Glomerular visceral epithelial cell (primary cell): ENCODE data around the gene ZMYND15.
"Not testable (repeated sequence)": the region's sequence is repeated elsewhere in the genome, so short reads cannot be mapped to it uniquely, and the experiment has no call there.

Source experiments
- DNase-seq: peaks from one replicate; pipeline ENCODE4 v3.0.0-alpha.2; 2016; ENCODE audit errors: extremely low spot score

The ZMYND15 gene

GRCh38 chr17:4739122-4740024 is at the start of gene ZMYND15, which contains the start of gene CXCL16:
TSS of gene ZMYND15 (plus strand) at chr17:4739833. CDS start at chr17:4740549, 716 bp downstream.
TSS of gene CXCL16 (minus strand) at chr17:4739928. CDS start at chr17:4739339, 589 bp downstream.
- DNase-seq, result peak; percentile 44

- not testable (repeated sequence) for DNase-seq
These were observed 49.8 kb upstream of the ZMYND15 start for GRCh38 chr17:4689872-4690271.

GRCh38 chr17:4690745-4691144 is 48.9 kb upstream of the ZMYND15 start:
- no peak for DNase-seq

GRCh38 chr17:4691686-4692085 is 47.9 kb upstream of the ZMYND15 start:
- DNase-seq, result no peak

GRCh38 chr17:4693416-4693815 is 46.2 kb upstream of the ZMYND15 start:
- DNase-seq, result no peak

- no peak for DNase-seq
These were observed 43.2 kb upstream of the ZMYND15 start for GRCh38 chr17:4696437-4696805.

GRCh38 chr17:4699401-4700056 is 40.1 kb upstream of the ZMYND15 start:
- DNase-seq, result not testable (repeated sequence)

- no peak for DNase-seq
These were observed 38.5 kb upstream of the ZMYND15 start for GRCh38 chr17:4701116-4701515.

GRCh38 chr17:4703330-4703691 is 36.3 kb upstream of the ZMYND15 start:
- no peak for DNase-seq

- not testable (repeated sequence) for DNase-seq
These were observed 35.1 kb upstream of the ZMYND15 start for GRCh38 chr17:4704574-4704907.

- no peak for DNase-seq
These were observed 34.6 kb upstream of the ZMYND15 start for GRCh38 chr17:4704991-4705390.

GRCh38 chr17:4706121-4706520 is 33.5 kb upstream of the ZMYND15 start:
- peak; percentile 60 for DNase-seq

GRCh38 chr17:4708436-4708835 is 31.2 kb upstream of the ZMYND15 start:
- DNase-seq, result no peak

GRCh38 chr17:4709794-4710692 is 29.6 kb upstream of the ZMYND15 start, which contains the start of gene ARRB2:
TSS of gene ARRB2 (plus strand) at chr17:4710632. CDS start at chr17:4710722, 90 bp downstream.
- DNase-seq, result peak; percentile 99

- DNase-seq, result no peak
These were observed 28.7 kb upstream of the ZMYND15 start for GRCh38 chr17:4710693-4711634.

GRCh38 chr17:4711661-4712181 is 27.9 kb upstream of the ZMYND15 start:
- DNase-seq, result no peak

- DNase-seq, result no peak
These were observed 27.1 kb upstream of the ZMYND15 start for GRCh38 chr17:4712526-4712925.

GRCh38 chr17:4714340-4715062 is 25.1 kb upstream of the ZMYND15 start:
- not testable (repeated sequence) for DNase-seq

GRCh38 chr17:4715063-4715744 is 24.4 kb upstream of the ZMYND15 start:
- DNase-seq, result no peak
